Subcutaneous adipose tissue (tissue), 4 donors: ENCODE results near the gene EXOC2. TPM values are rescaled to one million over a fixed set of nuclear protein-coding genes. Genes with fewer than 3 reads are reported as not detected.

Source experiments
- CTCF ChIP-seq: fragments of 450-650 bp; IDR thresholded peaks from one replicate; pipeline ENCODE4 v1.5.1; 2016; ENCODE audit warnings: low read depth, mild to moderate bottlenecking, control low read depth, antibody characterized with exemption, moderate library complexity
- total RNA-seq, 4 donors: library from RNA; depleted of rRNA; stranded (reverse); fragments of >200 nt; gene quantifications; one replicate each; pipeline ENCODE4 v1.1.0, GENCODE V29; 2016

The EXOC2 gene
- total RNA-seq, 4 donors from 2014 or later: 18.9 to 28.4 (median 20.2) TPM

- no peak for TF ChIP-seq CTCF
Measured at GRCh38 chr6:657743-658142, 35.2 kb downstream of the EXOC2 start.

- TF ChIP-seq CTCF: no peak
Measured at GRCh38 chr6:656460-657252, 36.3 kb downstream of the EXOC2 start, which contains the start of gene HUS1B. Gene HUS1B (minus strand): TSS chr6:657100. CDS start chr6:656944, 156 bp downstream.

- TF ChIP-seq CTCF: no peak
Measured at GRCh38 chr6:654136-654535, 38.8 kb downstream of the EXOC2 start.

GRCh38 chr6:652865-653264, 40.1 kb downstream of the EXOC2 start:
- no peak for TF ChIP-seq CTCF

- no peak for TF ChIP-seq CTCF
Measured at GRCh38 chr6:650098-650497, 42.8 kb downstream of the EXOC2 start.

GRCh38 chr6:642805-643204, 50.1 kb downstream of the EXOC2 start:
- TF ChIP-seq CTCF: no peak

GRCh38 chr6:641225-641985, 51.5 kb downstream of the EXOC2 start:
- no peak for TF ChIP-seq CTCF
